Measurements from ENCODE around the gene ASCL5.

Gene ASCL5

DNA sequence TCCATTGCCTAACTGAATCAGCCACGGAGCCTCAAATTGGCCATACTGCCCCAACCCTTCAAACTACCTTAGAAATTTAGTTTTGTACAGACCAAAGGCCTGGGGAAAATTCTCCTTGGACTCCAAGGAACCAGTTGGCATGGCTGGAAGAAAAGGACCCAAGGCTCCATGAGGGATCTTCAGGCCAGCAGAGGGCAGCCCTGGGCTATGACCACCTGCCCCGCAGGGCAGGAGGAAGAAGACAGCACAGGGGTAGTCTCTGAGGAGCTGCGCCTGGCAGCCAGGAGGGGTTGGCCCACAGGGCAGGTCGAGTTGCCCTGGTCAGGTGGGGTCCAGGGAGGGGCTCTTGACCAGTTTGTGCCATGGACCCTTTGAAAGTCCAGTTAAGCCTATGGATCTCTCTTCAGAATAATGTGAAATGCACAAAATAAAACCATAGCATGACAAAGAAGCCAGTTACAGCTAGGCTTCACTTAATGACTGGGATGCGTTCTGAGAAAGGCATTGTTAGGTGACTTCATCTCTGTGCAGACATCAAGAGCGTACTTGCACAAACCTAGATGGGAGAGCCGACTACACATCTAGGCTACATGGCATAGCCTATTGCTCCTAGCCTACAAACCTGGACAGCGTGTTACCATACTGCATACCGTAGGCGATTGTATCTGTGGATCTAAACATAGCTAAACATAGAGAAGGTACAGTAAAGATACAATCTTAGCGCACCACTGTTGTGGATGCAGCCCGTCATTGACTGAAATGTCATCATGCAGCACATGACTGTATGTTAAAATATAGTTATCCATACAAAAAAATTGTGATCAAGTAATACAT is 40.9 kb downstream of the ASCL5 start:
- peak; percentile 92 for DNase-seq (ENCODE audit: low spot score)

DNA sequence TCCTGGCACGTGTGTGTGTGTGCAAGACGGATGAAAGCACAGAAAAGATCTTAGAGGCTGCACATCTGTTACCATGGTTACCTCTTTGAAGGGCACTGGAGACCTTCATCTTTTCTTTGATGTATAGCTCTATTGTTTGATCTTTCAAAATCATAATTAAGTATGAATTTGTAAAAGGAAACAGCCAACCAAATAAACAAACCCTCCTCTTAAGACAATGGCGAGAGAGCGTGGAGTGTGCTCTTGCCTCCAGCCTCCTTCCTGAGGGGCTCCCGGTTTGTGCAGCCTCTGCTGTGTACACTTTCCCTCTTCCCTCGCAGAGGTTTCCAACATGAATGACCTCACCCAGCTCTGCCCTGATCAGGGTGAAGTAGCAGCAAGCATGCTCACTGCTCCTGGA is 42.7 kb downstream of the ASCL5 start:
- no peak for DNase-seq (ENCODE audit: low spot score)

DNA sequence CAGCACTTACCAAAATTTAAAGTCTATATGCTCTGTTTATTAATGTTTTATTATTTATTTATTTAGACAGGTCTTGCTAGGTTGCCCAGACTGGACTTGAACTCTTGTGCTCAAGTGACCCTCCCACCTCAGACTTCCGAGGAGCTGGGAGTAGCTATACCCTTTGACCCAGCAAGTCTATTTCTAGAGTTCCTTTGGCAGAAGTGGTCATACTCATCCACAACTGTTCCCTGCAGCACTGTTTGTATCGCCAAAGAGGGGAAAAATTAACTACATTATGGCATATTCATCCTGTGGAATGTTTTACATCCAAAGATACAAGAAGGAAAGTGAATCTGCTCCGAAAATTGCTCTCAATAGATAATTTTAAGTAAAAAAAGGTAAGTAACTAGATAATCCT is 43.2 kb downstream of the ASCL5 start:
- DNase-seq (ENCODE audit: low spot score) = no peak

- DNase-seq (ENCODE audit: low spot score) = no peak
Measured at GRCh38 chr1:201080135-201080534, 46.8 kb downstream of the ASCL5 start.

DNA sequence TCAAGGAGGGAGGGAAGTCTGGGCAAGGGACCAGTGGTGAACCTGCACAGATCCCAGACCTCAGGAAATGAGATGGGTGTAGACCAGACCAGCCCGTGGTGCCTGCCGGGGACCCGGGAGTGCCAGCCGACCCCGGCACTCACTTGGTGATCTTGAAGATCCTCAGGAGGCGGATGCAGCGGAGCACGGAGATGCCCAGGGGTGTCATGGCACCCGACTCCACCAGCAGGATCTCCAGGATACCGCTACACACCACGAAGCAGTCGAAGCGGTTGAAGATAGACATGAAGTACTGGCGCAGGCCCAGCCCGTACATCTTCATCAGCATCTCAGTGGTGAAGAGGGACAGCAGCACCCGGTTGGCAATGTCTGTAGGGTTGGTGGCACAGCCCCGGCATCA is 49.2 kb downstream of the ASCL5 start:
- DNase-seq (ENCODE audit: low spot score) = no peak

DNA sequence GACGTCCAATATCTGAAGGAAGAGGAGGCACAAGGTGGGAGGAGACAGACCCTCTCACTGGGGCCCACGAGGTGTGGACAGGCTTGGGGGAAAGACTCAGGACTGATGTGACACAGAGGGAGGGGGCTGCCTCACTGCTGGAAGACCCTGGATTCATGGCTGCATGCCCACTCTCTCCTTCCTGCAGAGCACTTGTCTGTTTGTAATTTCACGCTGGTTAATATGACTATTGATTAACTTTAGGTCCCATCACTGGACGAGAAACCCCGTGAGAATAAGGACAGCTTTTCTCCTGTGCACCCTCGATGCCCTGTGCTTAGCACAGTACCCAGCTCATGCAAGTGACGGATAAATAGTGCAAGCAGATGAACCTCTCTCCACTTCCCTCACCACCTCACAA is 49.9 kb downstream of the ASCL5 start:
- no peak for DNase-seq (ENCODE audit: low spot score)

DNA sequence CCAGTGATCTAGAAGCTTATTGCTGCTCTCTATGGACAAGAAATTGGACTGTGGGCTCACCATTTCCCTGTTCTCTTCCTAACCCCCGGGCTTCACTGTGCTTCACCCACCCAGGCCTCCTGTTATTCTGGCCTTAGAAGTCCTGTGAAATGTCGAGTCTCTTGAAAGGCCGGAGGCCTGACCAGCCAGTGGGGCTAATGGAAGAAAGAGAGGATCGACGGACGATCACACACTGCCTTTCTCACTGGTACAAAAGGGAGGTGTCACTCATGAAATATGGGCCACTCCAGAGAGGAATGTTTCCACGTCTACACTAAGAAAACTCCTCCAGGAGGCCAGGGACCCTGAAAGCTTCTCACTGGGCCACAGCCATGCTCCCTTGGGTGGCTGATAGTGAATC is 50.9 kb downstream of the ASCL5 start:
- no peak for DNase-seq (ENCODE audit: low spot score)

DNA sequence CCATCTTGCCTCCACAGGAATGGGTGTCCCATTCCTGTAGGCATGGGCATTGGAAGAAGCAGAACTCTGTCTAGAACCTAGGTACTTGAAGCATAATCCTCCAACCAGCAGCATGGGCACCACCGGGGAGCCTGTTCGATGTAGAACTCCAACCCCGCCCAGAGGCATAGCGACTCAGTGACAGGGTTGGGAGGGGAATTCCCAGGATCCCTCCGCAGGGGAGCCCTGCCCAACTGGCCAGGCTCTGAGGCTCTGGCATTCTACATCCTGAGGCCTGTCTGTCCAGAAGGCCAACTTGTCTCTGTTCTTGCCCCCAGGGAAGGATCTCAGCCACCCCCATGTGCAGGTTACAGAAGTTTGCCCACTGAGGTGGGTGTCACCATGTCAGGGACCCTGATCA is 53.0 kb downstream of the ASCL5 start:
- DNase-seq (ENCODE audit: low spot score) = no peak

GRCh38 chr1:201072922-201073321 is 54.1 kb downstream of the ASCL5 start:
- DNase-seq (ENCODE audit: low spot score) = no peak

DNA sequence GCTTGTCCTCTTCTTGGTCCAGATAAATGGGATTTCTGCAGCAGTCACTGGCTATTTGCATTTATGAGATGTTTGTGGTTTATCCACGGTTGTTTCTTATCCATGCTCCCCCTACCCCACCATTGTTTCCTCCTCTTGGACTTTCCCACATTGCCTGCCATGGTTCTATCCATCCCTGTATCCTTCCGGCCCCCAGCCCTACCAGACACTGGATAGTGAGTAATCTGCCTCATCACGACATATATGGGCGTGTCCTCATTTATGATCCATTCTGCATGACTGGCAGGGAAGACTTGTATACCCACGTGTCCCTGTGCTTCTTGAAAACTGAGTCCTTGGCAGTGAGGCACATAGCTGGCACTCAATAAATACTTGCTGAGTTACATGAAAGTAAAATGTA is 54.8 kb downstream of the ASCL5 start:
- DNase-seq (ENCODE audit: low spot score) = no peak

- DNase-seq (ENCODE audit: low spot score) = no peak
Measured at GRCh38 chr1:201069636-201070035, 57.3 kb downstream of the ASCL5 start.

- no peak for DNase-seq (ENCODE audit: low spot score)
Measured at GRCh38 chr1:201068976-201069375, 58.0 kb downstream of the ASCL5 start.

- DNase-seq (ENCODE audit: low spot score) = no peak
Measured at GRCh38 chr1:201066986-201067385, 60.0 kb downstream of the ASCL5 start.

- no peak for DNase-seq (ENCODE audit: low spot score)
Measured at GRCh38 chr1:201065686-201066085, 61.3 kb downstream of the ASCL5 start.

- DNase-seq (ENCODE audit: low spot score) = no peak
Measured at GRCh38 chr1:201064806-201065205, 62.2 kb downstream of the ASCL5 start.
